GM12864 (cell line): ENCODE data around the gene TAS2R38.

ENCODE experiments used
- DNase-seq: peaks from one replicate; pipeline ENCODE4 v3.0.0-alpha.2; 2011; ENCODE audit warnings: low read depth
- H3K4me3 ChIP-seq: 2 replicates; pipeline ENCODE4 v1.5.1; 2011; ENCODE audit warnings: mild to moderate bottlenecking, low read depth, low read length, control low read depth
- CTCF ChIP-seq: IDR thresholded peaks from 2 replicates; pipeline ENCODE4 v1.5.1; 2011; ENCODE audit warnings: low read depth, mild to moderate bottlenecking, moderate library complexity, low read length, control low read depth, inconsistent platforms; ENCODE audit errors: missing control alignments

Gene TAS2R38

DNA sequence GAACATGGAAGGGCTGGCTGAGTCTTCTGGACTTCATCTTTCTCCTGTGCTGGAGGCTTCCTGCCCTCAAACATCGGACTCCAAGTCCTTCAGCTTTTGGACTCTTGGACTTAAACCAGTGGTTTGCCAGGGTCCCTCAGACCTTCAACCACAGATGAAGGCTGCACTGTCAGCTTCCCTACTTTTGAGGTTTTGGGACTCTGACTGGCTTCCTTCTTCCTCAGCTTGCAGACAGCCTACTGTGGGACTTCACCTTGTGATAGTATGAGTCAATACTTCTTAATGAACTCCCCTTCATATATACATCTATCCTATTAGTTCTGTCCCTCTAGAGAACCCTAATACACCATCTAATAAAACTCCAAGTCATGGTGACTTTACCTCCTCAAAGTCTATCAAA is 22.8 kb downstream of the TAS2R38 start:
- DNase-seq = no peak
- no peak overlapping the region for H3K4me3 ChIP-seq
- TF ChIP-seq CTCF = no peak

- TF ChIP-seq CTCF = no peak
- H3K4me3 ChIP-seq = no peak overlapping the region
- no peak for DNase-seq
These were observed 23.7 kb downstream of the TAS2R38 start for GRCh38 chr7:141949911-141950310.

DNA sequence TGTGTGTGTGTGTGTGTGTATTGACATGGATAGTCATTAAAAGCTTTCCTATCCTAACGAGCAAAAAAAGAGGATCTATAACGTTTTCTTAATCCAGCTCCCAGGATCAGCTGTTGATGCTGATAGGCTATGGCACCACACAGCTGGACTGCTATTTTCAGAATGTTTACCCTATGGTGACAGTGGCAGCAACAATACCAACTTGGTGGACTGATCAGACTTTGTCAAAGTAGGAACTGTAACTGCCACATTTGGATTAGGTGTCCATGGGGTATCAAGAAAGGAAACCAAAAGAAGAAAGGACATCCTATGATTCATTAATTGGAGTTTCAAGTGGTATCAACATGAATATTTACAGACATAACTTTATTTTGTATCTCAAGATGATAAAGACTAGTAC is 24.1 kb downstream of the TAS2R38 start:
- H3K4me3 ChIP-seq = no peak overlapping the region
- DNase-seq = no peak
- TF ChIP-seq CTCF = no peak

DNA sequence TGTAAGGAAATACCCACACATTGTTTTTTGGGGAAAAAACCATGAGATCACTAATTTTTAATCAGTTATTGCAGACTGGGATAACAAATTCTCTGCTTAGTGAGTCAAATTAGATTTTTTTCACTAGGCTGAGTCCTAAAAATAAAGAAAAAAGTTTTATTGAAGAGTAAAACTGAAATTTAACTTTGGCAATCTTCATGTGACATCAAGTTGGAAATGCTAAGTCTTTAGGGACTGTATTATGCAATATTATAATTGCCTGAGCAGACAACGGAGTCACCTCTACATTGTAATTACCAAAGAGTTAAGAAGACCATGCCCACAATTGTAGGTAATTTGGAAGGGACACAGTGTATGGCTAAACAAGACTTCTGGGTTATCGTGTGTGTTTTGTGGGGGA is 24.6 kb downstream of the TAS2R38 start:
- DNase-seq = no peak
- H3K4me3 ChIP-seq = no peak overlapping the region
- TF ChIP-seq CTCF = no peak

DNA sequence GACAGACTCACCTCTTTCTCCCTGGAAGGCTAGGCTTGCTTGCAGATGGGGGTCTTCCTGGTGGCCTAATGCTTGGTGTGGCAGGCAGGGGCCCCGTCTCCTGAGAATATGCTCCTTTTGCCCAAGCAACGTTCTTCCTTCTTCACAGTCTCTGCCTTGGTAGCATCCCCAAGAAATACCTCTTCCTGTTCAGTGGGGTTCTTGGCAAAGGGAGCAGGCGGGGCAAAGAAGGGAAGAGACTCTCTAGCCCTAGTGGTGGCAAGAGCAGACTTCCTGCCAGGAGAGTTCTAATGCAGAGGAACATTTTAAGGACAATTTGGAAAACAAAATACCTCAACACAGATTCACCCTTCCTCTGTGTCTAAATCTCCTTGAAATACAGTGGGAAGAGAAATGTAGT is 26.8 kb downstream of the TAS2R38 start, which contains the start of gene CLEC5A:
Gene CLEC5A (minus strand): TSS at position 179 of the 400 bp plus-strand sequence. CDS start 682 bp downstream, outside the sequence.
- DNase-seq = no peak
- no peak for TF ChIP-seq CTCF
- H3K4me3 ChIP-seq = no peak within 1 kb of the TSS

GRCh38 chr7:141945356-141945755 is 28.2 kb downstream of the TAS2R38 start:
- DNase-seq = no peak
- TF ChIP-seq CTCF = no peak
- H3K4me3 ChIP-seq = no peak overlapping the region

DNA sequence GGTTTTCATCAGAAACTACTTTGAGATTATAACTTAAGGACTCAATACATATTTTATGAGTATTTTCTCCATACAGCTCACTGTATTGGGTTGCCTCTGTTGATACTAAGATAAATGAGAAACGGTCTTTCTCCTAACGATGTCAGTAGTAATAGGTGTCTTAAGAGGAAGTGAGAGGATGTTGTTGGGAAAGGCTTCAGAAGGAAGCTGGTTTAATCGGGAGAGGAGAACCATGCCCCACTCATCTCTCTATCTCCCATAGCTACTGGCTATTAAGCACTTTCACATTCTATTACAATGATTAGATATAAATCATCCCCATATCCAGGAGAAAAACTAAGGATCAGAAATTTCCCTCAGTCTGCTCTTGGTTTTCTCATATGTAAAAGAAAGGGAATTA is 28.8 kb downstream of the TAS2R38 start:
- DNase-seq = no peak
- no peak for TF ChIP-seq CTCF
- H3K4me3 ChIP-seq = no peak overlapping the region
